Mesendoderm (in vitro differentiated cells): ENCODE measurements around the gene ASXL3. TPM values are rescaled to one million over a fixed set of nuclear protein-coding genes. Genes with fewer than 3 reads are reported as not detected.
A peak's percentile ranks its signal among the peaks of the same experiment; 100 is the strongest.

ENCODE experiments used
- DNase-seq: peaks from one replicate; pipeline ENCODE4 v3.0.0; 2013
- H2AK5ac ChIP-seq: 2 replicates; pipeline ENCODE4 v1.6.1; 2013; ENCODE audit warnings: low read length, inconsistent platforms
- H2BK120ac ChIP-seq: 2 replicates; pipeline ENCODE4 v1.6.1; 2013; ENCODE audit warnings: low read depth, mild to moderate bottlenecking, low read length, moderate library complexity, mixed read lengths
- H2BK15ac ChIP-seq: replicated peaks from 2 replicates; pipeline ENCODE4 v1.6.1; 2013; ENCODE audit warnings: low read depth, mild to moderate bottlenecking, moderate library complexity
- H2BK5ac ChIP-seq: 2 replicates; pipeline ENCODE4 v1.6.1; 2013; ENCODE audit warnings: low read length, inconsistent platforms
- H3K18ac ChIP-seq: 2 replicates; pipeline ENCODE4 v1.6.1; 2013; ENCODE audit warnings: mild to moderate bottlenecking, low read length, mixed read lengths
- H3K23ac ChIP-seq: one replicate; pipeline ENCODE4 v1.6.1; 2013; ENCODE audit warnings: low read length
- H3K27ac ChIP-seq: 2 replicates; pipeline ENCODE4 v1.5.1; 2013; ENCODE audit warnings: low read depth, mild to moderate bottlenecking, inconsistent platforms, low read length, moderate library complexity
- H3K27me3 ChIP-seq: 2 replicates; pipeline ENCODE4 v1.6.1; 2013; ENCODE audit warnings: low read length, control low read depth, mild to moderate bottlenecking, inconsistent platforms; ENCODE audit not compliant: insufficient read depth, poor library complexity
- H3K36me3 ChIP-seq: 2 replicates; pipeline ENCODE4 v1.6.1; 2013; ENCODE audit warnings: low read length, inconsistent platforms; ENCODE audit not compliant: control insufficient read depth, insufficient read depth
- H3K4ac ChIP-seq: one replicate; pipeline ENCODE4 v1.6.1; 2013; ENCODE audit warnings: low read depth, mild to moderate bottlenecking, low read length, moderate library complexity
- H3K4me1 ChIP-seq: 2 replicates; pipeline ENCODE4 v1.6.1; 2013; ENCODE audit warnings: low read depth, low read length, inconsistent platforms; ENCODE audit not compliant: control insufficient read depth
- H3K4me2 ChIP-seq: 2 replicates; pipeline ENCODE4 v1.6.1; 2013; ENCODE audit warnings: low read length
- H3K4me3 ChIP-seq: 2 replicates; pipeline ENCODE4 v1.5.1; 2013; ENCODE audit warnings: mild to moderate bottlenecking, low read length
- H3K56ac ChIP-seq: one replicate; pipeline ENCODE4 v1.6.1; 2013; ENCODE audit warnings: low read length
- H3K79me1 ChIP-seq: 2 replicates; pipeline ENCODE4 v1.6.1; 2013; ENCODE audit warnings: low read length, inconsistent platforms
- H3K79me2 ChIP-seq: 2 replicates; pipeline ENCODE4 v1.6.1; 2013; ENCODE audit warnings: mild to moderate bottlenecking, low read length; ENCODE audit not compliant: control insufficient read depth, insufficient read depth
- H3K9ac ChIP-seq: 2 replicates; pipeline ENCODE4 v1.6.1; 2013; ENCODE audit warnings: low read length, inconsistent platforms
- H4K5ac ChIP-seq: one replicate; pipeline ENCODE4 v1.6.1; 2013; ENCODE audit warnings: low read length
- H4K8ac ChIP-seq: one replicate; pipeline ENCODE4 v1.6.1; 2013; ENCODE audit warnings: low read depth, mild to moderate bottlenecking, control low read depth, low read length, moderate library complexity
- WGBS: extraction: QIAGEN DNeasy Blood & Tissue Kit; methylation state at CpG from one replicate; pipeline ENCODE4 v1.1.7; 2013; ENCODE audit warnings: low lambda C conversion rate, missing lambda C conversion rate; ENCODE audit not compliant: insufficient coverage; ENCODE audit errors: extremely low coverage; 5-methylcytosine and 5-hydroxymethylcytosine counted together
- polyA plus RNA-seq, 2 experiments: library from polyadenylated mRNA; stranded (reverse); fragments of 200-250 nt; gene quantifications; one replicate each; pipeline ENCODE4 v1.2.3, GENCODE V29; 2013

The ASXL3 gene
- polyA plus RNA-seq (2013, experiment 1 of 2), result 0.13 TPM
- 0.15 TPM for polyA plus RNA-seq (2013, experiment 2 of 2)

DNA sequence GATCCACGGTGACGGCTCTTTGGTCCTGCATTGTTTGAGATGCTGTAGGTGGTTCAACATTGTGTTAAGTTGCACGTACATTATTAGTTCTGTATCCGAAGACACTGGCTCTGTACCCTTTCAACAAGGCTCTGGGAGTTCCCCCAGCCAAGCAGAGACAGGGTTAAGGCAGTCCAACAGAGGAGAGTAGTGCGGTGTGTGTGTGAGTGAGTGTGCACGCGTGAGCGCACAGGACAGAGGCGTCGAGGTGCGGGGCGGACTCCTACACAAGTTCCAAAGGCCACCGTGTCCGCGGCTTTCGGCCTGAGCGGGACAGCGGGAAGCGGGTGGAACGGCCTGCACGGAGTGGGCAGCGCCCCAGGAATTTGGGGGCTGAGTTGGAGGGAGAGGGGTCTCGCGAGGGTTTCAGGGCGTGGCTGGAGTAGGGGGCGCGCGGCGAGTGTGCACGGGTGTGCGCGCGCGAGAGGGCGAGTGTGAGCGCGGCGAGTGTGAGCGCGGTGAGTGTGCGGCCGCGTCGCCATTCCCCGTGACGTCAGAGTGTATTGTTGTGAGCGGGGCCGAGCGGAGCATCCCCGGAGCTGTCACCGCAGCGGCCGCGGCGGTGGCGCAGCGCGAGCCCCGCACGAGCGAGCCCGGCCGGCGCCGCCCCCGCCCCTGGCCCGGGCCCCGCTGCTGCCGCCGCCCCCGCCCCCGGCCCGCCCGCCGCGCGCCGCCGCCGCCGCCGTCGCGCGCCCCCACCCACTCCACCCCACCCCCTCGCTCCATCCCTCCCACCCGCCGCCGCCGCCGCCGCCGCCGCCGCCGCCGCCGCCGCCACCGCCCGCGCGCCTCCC, at the start of gene ASXL3:
TSS of gene ASXL3 (plus strand) at position 535 of the 833 bp plus-strand sequence. CDS start 413 bp downstream, outside the sequence.
- peak within 1 kb of the TSS; percentile 62 for H3K9ac ChIP-seq
- H3K18ac ChIP-seq, result no peak within 1 kb of the TSS
- no peak within 1 kb of the TSS for H4K5ac ChIP-seq
- no CpG with 5 or more reads among the region's 103 CpGs for WGBS
- H3K79me2 ChIP-seq, result no peaks in the 10 kb centered on the region
- H3K4me3 ChIP-seq, result peak within 1 kb of the TSS; percentile 55
- DNase-seq, result peak; percentile 16
- no peak within 1 kb of the TSS for H3K4ac ChIP-seq
- peak within 1 kb of the TSS; percentile 85 for H3K56ac ChIP-seq
- no peak within 1 kb of the TSS for H2BK15ac ChIP-seq
- H2BK120ac ChIP-seq, result no peak within 1 kb of the TSS
- peaks cover 3% of the 10 kb centered on the region for H3K4me1 ChIP-seq
- H2BK5ac ChIP-seq, result no peak within 1 kb of the TSS
- H3K4me2 ChIP-seq, result peak within 1 kb of the TSS; percentile 87
- H3K23ac ChIP-seq, result peak within 1 kb of the TSS; percentile 93
- no peaks in the 10 kb centered on the region for H3K36me3 ChIP-seq
- no peak within 1 kb of the TSS for H2AK5ac ChIP-seq
- H4K8ac ChIP-seq, result no peak within 1 kb of the TSS
- peaks cover 8% of the 10 kb centered on the region for H3K27me3 ChIP-seq
- H3K27ac ChIP-seq, result no peak within 1 kb of the TSS
- no peaks in the 10 kb centered on the region for H3K79me1 ChIP-seq

DNA sequence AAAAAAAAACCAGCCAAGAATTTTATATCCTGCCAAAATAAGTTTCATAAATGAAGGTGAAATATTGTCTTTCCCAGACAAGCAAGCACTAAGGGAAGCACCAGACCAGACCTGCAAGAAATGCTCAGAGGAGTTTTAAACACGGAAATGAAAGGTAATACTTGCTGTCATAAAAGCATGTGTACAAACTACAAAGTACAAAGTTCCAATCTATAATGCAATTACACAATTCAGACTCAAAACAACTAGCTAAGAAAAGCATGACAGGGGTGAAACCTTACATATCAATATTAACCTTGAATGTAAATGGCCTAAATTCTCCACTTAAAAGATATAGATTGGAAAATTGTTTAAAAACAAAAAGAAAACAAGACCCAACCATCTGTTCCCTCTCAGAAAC, 45.0 kb upstream of the ASXL3 start:
- no peaks in the 10 kb centered on the region for H3K79me1 ChIP-seq
- no peak overlapping the region for H3K23ac ChIP-seq
- H3K18ac ChIP-seq, result no peak overlapping the region
- H3K4me3 ChIP-seq, result no peak overlapping the region
- no peak overlapping the region for H3K56ac ChIP-seq
- H3K27me3 ChIP-seq, result no peaks in the 10 kb centered on the region
- H2BK120ac ChIP-seq, result no peak overlapping the region
- H3K9ac ChIP-seq, result no peak overlapping the region
- no peak overlapping the region for H3K4me2 ChIP-seq
- H2BK15ac ChIP-seq, result no peak overlapping the region
- no peak overlapping the region for H2AK5ac ChIP-seq
- no peaks in the 10 kb centered on the region for H3K79me2 ChIP-seq
- H4K8ac ChIP-seq, result no peak overlapping the region
- no peak overlapping the region for H2BK5ac ChIP-seq
- no peak overlapping the region for H3K27ac ChIP-seq
- no peak overlapping the region for H3K4ac ChIP-seq
- H4K5ac ChIP-seq, result no peak overlapping the region
- DNase-seq, result no peak
- H3K4me1 ChIP-seq, result no peaks in the 10 kb centered on the region
- H3K36me3 ChIP-seq, result no peaks in the 10 kb centered on the region
- no CpG with 5 or more reads among the region's 1 CpG for WGBS

DNA sequence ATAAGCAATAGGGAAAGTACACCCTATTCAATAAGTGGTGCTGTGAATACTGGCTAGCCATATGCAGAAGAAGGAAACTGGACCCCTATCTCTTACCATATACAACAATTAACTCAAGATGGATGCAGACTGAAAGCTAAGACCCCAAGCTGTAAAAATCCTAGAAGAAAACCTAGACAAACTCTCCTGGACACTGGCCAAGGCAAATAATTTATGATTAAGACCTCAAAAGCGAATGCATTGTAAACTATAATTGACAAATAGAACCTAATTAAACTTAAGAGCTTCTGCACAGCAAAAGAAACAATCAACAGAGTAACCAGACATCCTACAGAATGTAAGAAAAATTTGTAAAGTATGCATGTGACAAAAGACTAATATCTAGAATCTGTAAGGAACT, 41.1 kb upstream of the ASXL3 start:
- H4K8ac ChIP-seq, result no peak overlapping the region
- H3K36me3 ChIP-seq, result no peaks in the 10 kb centered on the region
- no CpG with 5 or more reads among the region's 1 CpG for WGBS
- H2BK15ac ChIP-seq, result no peak overlapping the region
- no peak overlapping the region for H3K56ac ChIP-seq
- no peak overlapping the region for H2BK5ac ChIP-seq
- H3K4me3 ChIP-seq, result no peak overlapping the region
- H3K4me2 ChIP-seq, result no peak overlapping the region
- H3K79me1 ChIP-seq, result no peaks in the 10 kb centered on the region
- no peak overlapping the region for H3K18ac ChIP-seq
- H3K4ac ChIP-seq, result no peak overlapping the region
- H3K9ac ChIP-seq, result no peak overlapping the region
- no peaks in the 10 kb centered on the region for H3K27me3 ChIP-seq
- no peak overlapping the region for H4K5ac ChIP-seq
- no peaks in the 10 kb centered on the region for H3K79me2 ChIP-seq
- no peak overlapping the region for H2BK120ac ChIP-seq
- no peak for DNase-seq
- no peak overlapping the region for H3K27ac ChIP-seq
- no peak overlapping the region for H3K23ac ChIP-seq
- H2AK5ac ChIP-seq, result no peak overlapping the region
- no peaks in the 10 kb centered on the region for H3K4me1 ChIP-seq

GRCh38 chr18:33538418-33539042, 39.5 kb upstream of the ASXL3 start:
- Histone ChIP-seq H3K79me2 (no peaks in the 10 kb centered on the region), H4K5ac (no peak overlapping the region), H2BK5ac (no peak overlapping the region), H3K4ac (no peak overlapping the region), H3K18ac (no peak overlapping the region), H4K8ac (no peak overlapping the region), H3K79me1 (no peaks in the 10 kb centered on the region), H3K56ac (no peak overlapping the region), H3K36me3 (no peaks in the 10 kb centered on the region), H2BK120ac (no peak overlapping the region), H2AK5ac (no peak overlapping the region), H3K23ac (no peak overlapping the region), H2BK15ac (no peak overlapping the region), H3K4me1 (no peaks in the 10 kb centered on the region), H3K9ac (no peak overlapping the region), H3K27me3 (no peaks in the 10 kb centered on the region), H3K4me2 (no peak overlapping the region), H3K4me3 (no peak overlapping the region), H3K27ac (no peak overlapping the region)
- WGBS, result no CpG with 5 or more reads among the region's 6 CpGs
- DNase-seq, result no peak

- Histone ChIP-seq H4K5ac (no peak overlapping the region), H3K79me1 (no peaks in the 10 kb centered on the region), H3K27ac (no peak overlapping the region), H3K4me1 (no peaks in the 10 kb centered on the region), H3K4me2 (no peak overlapping the region), H3K4me3 (no peak overlapping the region), H3K4ac (no peak overlapping the region), H3K56ac (no peak overlapping the region), H3K27me3 (no peaks in the 10 kb centered on the region), H3K36me3 (no peaks in the 10 kb centered on the region), H3K23ac (no peak overlapping the region), H3K9ac (no peak overlapping the region), H2AK5ac (no peak overlapping the region), H2BK5ac (no peak overlapping the region), H4K8ac (no peak overlapping the region), H2BK120ac (no peak overlapping the region), H3K79me2 (no peaks in the 10 kb centered on the region), H3K18ac (no peak overlapping the region), H2BK15ac (no peak overlapping the region)
- no peak for DNase-seq
- WGBS, result no CpG with 5 or more reads among the region's 2 CpGs
Measured at GRCh38 chr18:33540392-33540791, 37.6 kb upstream of the ASXL3 start.
